ENCODE measurements around the gene PTPRE. TPM values are rescaled to one million over a fixed set of nuclear protein-coding genes. Genes with fewer than 3 reads are reported as not detected.

Gene PTPRE
- total RNA-seq, 4 donors from 2014 or later: 10.2 to 46.8 (median 28.8) TPM

DNA sequence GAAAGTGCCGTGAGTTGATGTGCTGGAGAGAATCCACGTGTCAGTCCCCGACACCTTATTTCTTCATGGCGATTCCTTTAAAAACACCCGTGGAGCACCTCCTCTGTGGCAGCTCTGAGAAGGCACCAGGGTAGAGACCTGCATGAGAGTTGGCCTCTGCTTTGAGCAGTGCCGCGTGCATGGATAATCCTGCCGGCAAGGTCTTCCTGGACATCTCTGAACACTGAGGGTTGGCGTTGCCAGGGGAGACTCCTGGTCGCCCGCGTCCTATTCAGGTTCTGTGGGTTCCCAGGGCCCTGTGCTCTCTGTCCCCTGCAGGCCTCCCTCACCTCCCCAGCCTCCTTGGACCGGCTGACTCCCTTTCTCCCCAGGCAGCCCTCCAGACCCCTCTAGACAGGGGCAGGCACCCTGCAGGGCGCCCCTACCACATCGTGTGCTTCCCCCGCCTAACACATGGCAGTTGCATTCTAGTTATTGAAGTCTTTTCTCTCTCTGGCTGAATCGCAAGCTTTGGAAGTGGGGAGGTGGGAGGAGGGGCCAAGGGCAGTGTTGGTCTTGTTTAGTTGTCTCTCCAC is 123.7 kb downstream of the PTPRE start:
- Histone ChIP-seq H3K4me3 (no peak overlapping the region), H3K36me3 (no peaks in the 10 kb centered on the region), H3K27me3 (no peaks in the 10 kb centered on the region), H3K9me3 (no peaks in the 10 kb centered on the region), H3K4me1 (no peaks in the 10 kb centered on the region), H3K27ac (no peak overlapping the region)
- WGBS: 80% methylated on average over 14 of the region's 17 CpGs
- peak in 1 of 2 donors; percentile 46 for DNase-seq (ENCODE audit: low spot score in 2 of 2)
- TF ChIP-seq, protein P1, sequence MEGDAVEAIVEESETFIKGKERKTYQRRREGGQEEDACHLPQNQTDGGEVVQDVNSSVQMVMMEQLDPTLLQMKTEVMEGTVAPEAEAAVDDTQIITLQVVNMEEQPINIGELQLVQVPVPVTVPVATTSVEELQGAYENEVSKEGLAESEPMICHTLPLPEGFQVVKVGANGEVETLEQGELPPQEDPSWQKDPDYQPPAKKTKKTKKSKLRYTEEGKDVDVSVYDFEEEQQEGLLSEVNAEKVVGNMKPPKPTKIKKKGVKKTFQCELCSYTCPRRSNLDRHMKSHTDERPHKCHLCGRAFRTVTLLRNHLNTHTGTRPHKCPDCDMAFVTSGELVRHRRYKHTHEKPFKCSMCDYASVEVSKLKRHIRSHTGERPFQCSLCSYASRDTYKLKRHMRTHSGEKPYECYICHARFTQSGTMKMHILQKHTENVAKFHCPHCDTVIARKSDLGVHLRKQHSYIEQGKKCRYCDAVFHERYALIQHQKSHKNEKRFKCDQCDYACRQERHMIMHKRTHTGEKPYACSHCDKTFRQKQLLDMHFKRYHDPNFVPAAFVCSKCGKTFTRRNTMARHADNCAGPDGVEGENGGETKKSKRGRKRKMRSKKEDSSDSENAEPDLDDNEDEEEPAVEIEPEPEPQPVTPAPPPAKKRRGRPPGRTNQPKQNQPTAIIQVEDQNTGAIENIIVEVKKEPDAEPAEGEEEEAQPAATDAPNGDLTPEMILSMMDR (IDR thresholded peaks at IDR 0.05): no peak
- TF ChIP-seq POLR2A (IDR thresholded peaks at IDR 0.05): no peak

DNA sequence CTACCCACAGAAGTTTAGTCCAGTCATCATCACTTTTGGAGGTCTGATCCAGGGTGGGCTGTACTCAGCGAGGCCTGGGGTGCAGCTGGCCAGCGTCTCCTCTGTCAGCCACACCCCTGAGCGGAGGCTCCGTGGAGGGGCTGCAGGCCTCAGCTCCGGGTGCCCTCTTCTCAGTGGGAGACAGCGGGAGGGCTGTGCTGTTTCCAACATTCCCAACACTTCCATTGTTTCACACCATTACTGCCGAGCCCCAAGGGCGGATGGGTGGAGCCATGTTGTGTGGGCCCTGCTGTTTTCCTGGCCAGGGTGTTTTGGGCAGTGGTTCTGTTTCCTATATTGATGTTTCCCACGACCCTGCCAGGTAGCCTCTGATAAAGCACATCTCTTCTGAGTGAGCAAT is 124.3 kb downstream of the PTPRE start:
- TF ChIP-seq, protein P1 (IDR thresholded peaks at IDR 0.05): no peak
- TF ChIP-seq POLR2A (IDR thresholded peaks at IDR 0.05) (no peak), POLR2AphosphoS5 (IDR thresholded peaks at IDR 0.05) (no peak), EP300 (IDR thresholded peaks at IDR 0.05) (no peak)
- Histone ChIP-seq H3K9me3 (no peaks in the 10 kb centered on the region), H3K4me3 (no peak overlapping the region), H3K36me3 (no peaks in the 10 kb centered on the region), H3K4me1 (no peaks in the 10 kb centered on the region), H3K27me3 (no peaks in the 10 kb centered on the region), H3K27ac (no peak overlapping the region)
- peak in 1 of 2 donors; percentile 54 for DNase-seq (ENCODE audit: low spot score in 2 of 2)
- 50% methylated on average over 8 of the region's 9 CpGs for WGBS

DNA sequence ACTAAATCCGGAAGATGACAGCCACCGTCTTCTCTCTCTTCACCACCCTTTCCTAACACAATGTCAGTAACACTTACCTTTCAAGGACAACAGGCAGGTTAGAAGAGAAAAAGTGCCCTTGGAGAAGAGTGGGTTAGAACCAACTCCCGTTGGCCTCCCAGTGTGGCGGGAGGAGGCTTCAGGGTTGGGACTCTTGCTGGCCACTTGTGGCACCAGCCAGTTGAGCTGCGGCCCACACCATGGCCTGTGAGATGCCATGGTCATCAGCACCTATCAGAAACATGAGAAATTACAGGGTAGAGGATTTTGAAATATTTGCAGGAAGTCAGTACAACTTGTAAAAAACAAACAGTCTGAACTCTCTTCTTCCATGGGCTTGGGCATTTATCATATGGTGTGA is 125.6 kb downstream of the PTPRE start:
- Histone ChIP-seq H3K36me3 (no peaks in the 10 kb centered on the region), H3K4me3 (no peak overlapping the region), H3K4me1 (no peaks in the 10 kb centered on the region), H3K9me3 (no peaks in the 10 kb centered on the region), H3K27ac (no peak overlapping the region), H3K27me3 (no peaks in the 10 kb centered on the region)
- no peak for DNase-seq (ENCODE audit: low spot score in 2 of 2)
- no peak for TF ChIP-seq POLR2A (IDR thresholded peaks at IDR 0.05)
- TF ChIP-seq POLR2AphosphoS5 (IDR thresholded peaks at IDR 0.05): no peak
- no peak for TF ChIP-seq EP300 (IDR thresholded peaks at IDR 0.05)
- TF ChIP-seq, protein P1 (IDR thresholded peaks at IDR 0.05): no peak
- WGBS: 91% methylated on average over 5 of the region's 5 CpGs

DNA sequence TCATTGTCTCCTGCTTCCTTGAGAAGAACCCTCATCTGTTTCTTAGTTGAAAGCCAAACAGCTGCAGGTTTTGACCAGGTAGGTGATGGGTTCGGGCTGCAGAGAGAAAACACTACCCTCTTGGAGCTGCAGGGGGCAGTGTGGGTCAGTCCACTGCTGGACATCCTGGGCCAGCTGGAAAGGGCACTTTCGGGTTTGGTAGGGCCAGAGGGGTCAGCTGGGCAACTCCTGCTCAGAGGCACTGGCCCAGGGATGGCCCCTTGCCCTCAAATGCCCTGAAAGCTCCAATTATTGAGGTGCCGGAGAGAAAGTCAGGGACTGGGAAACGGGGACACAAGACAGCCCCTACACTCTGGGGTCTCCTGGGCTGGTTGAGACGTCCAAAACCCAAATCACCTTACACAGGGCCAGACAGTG is 128.7 kb downstream of the PTPRE start:
- 58% methylated on average over 5 of the region's 5 CpGs for WGBS
- no peaks in the 10 kb centered on the region for H3K4me1 ChIP-seq
- H3K4me3 ChIP-seq: no peak overlapping the region
- no peaks in the 10 kb centered on the region for H3K9me3 ChIP-seq
- no peak for DNase-seq (ENCODE audit: low spot score in 2 of 2)
- TF ChIP-seq, protein P1 (IDR thresholded peaks at IDR 0.05): peak; percentile 69 to 73
- TF ChIP-seq POLR2AphosphoS5 (IDR thresholded peaks at IDR 0.05): no peak
- H3K27me3 ChIP-seq: no peaks in the 10 kb centered on the region
- H3K27ac ChIP-seq: no peak overlapping the region
- no peaks in the 10 kb centered on the region for H3K36me3 ChIP-seq

DNA sequence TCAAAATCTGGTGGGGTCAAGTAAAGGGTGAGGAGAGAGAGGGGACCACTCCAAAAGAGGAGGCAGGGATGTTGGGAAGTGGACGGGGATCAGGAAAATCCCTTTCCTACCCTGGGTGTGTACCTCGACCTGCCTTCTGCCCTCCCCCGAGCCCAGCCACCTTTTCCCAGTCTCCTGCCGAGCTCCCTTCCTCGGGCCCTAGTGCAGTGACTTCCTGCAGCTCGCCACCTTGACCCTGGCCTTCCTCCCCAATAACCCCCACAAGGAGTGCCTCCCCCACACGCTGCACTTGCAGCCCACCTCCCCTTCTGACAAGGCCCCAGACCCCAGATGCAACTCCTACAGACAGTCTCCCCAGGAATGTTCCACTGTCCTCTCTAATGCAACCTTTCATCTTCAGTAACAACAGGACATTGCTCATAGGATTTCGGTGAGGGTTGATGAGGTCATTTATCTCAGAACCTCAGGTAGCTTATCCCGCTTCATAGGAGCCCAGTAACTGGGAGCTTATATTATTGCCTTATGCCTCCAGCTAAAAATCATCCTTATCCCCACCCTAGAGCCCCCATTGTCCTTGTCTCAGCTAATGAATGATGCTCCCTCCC is 129.2 kb downstream of the PTPRE start:
- no peak for DNase-seq (ENCODE audit: low spot score in 2 of 2)
- Histone ChIP-seq H3K9me3 (no peaks in the 10 kb centered on the region), H3K4me3 (no peak overlapping the region), H3K27me3 (no peaks in the 10 kb centered on the region), H3K4me1 (no peaks in the 10 kb centered on the region), H3K27ac (no peak overlapping the region), H3K36me3 (no peaks in the 10 kb centered on the region)
- TF ChIP-seq, protein P1 (IDR thresholded peaks at IDR 0.05): no peak
- TF ChIP-seq EP300 (IDR thresholded peaks at IDR 0.05) (no peak), POLR2AphosphoS5 (IDR thresholded peaks at IDR 0.05) (no peak), POLR2A (IDR thresholded peaks at IDR 0.05) (no peak)
- WGBS: 71% methylated on average over 9 of the region's 9 CpGs
